AG09319 (cell line): ENCODE data around the gene ZNF185.
A peak's percentile ranks its signal among the peaks of the same experiment; 100 is the strongest.

Source experiments
- DNase-seq: peaks from one replicate; pipeline ENCODE4 v3.0.0-alpha.2; 2010; ENCODE audit warnings: low read depth; ENCODE audit errors: extremely low read depth
- CTCF ChIP-seq: IDR thresholded peaks from 2 replicates; pipeline ENCODE4 v1.5.1; 2011; ENCODE audit warnings: low read depth, mild to moderate bottlenecking, inconsistent platforms, low read length, moderate library complexity

The ZNF185 gene

GRCh38 chrX:152912106-152912505, 14.2 kb downstream of the ZNF185 start:
- no peak for DNase-seq
- TF ChIP-seq CTCF = no peak; the same call in 1 of the 2 replicates

GRCh38 chrX:152912641-152913040, 14.8 kb downstream of the ZNF185 start:
- no peak for DNase-seq
- no peak for TF ChIP-seq CTCF

GRCh38 chrX:152913346-152913745, 15.5 kb downstream of the ZNF185 start:
- TF ChIP-seq CTCF = no peak
- no peak for DNase-seq

GRCh38 chrX:152913910-152914309, 16.0 kb downstream of the ZNF185 start:
- TF ChIP-seq CTCF = no peak
- DNase-seq = no peak

- TF ChIP-seq CTCF = peak; percentile 64
- no peak for DNase-seq
These were observed 17.8 kb downstream of the ZNF185 start for GRCh38 chrX:152915541-152916241.

- TF ChIP-seq CTCF = no peak
- no peak for DNase-seq
These were observed 20.1 kb downstream of the ZNF185 start for GRCh38 chrX:152917656-152918579.

- no peak for DNase-seq
- no peak for TF ChIP-seq CTCF
These were observed 20.8 kb downstream of the ZNF185 start for GRCh38 chrX:152918707-152919106.
